Ureter (tissue), 1 donor: ENCODE measurements around the gene DUSP22. TPM values are rescaled to one million over a fixed set of nuclear protein-coding genes. Genes with fewer than 3 reads are reported as not detected.

Source experiments
- DNase-seq: peaks from one replicate; pipeline ENCODE4 v3.0.0-alpha.2; 2020; ENCODE audit warnings: low spot score
- total RNA-seq: library from RNA; stranded (reverse); gene quantifications from one replicate; pipeline ENCODE4 v1.2.4, GENCODE V29; 2023
- donor health status: DM: yes; HTN: yes; CAD: no.

Gene DUSP22
- total RNA-seq, 1 donor from 2014 or later = 48.9 TPM

DNA sequence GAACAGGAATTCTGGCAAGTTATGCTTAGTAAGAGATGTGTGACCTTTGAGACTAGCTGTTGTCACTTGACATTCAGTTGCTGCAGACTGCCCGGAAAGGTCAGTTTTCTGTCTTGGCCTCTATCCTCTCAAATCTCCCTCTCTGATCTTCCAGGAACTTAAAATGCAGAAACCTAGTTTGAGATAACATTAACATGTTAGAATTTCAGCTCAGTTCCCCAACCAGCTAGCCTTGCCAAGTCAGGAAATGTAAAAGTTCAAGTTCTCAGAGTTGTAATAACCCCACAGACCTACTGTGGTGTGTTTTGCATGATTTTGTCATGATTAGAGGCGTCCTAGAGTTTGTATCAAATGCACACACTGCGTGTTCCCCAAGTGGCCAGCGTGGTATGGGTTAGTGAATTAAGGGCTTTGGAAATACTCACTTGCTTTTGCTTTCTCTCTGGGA is 46.6 kb downstream of the DUSP22 start:
- no peak for DNase-seq

DNA sequence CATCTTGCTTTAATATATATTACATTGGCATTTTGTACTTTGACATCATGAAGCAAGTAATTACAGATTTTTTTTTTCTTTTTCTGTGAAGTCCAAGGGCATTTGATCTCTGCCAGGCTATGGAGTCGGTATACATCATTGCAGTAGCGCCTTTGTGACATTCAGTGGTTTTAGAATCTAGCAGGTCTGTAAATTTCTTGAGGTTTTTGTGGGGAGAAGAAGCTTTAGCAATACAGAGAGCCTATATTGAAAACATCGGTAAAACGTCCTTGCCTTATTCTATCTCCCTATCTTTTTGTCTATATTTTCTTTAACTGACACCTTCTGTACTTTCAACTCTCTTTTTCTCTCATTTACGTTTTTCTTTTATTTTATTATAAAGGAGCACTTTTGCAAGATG is 47.2 kb downstream of the DUSP22 start:
- DNase-seq = no peak

DNA sequence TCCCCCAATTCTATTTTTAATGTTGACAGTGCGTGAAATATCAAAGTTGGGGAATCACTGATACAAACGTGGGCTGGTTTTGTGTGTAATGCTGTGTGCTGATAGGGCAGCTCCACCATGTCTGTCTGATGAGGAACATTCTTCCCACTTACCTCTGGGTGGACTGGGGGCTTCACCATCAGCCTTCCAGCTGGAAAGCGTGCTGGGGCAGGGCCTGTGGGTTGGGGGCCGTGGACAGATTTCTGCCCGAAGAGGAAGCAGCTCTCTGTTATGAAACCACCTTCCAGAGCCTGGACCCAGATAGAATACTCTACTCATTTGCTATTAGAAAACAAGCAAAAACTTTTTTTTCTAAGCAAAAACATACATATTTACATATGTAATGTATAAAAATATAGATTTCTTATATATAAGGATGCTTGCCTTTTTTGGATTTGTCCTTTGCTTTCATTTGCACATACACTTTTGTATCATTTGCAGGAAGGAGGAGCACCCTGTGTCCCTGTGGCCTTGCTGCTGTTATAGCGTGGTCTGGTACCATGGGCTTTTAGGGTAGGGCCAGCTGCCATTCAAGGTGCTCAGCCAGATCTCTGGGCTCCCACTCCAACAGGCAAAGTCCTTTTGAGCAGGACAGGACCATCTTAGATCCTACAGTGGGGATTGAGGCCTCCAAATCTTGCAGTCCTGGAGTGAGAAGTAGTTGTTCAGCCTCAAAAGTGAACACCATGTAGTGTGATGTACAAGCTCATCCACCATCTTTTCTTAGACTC is 48.1 kb downstream of the DUSP22 start:
- DNase-seq = no peak

DNA sequence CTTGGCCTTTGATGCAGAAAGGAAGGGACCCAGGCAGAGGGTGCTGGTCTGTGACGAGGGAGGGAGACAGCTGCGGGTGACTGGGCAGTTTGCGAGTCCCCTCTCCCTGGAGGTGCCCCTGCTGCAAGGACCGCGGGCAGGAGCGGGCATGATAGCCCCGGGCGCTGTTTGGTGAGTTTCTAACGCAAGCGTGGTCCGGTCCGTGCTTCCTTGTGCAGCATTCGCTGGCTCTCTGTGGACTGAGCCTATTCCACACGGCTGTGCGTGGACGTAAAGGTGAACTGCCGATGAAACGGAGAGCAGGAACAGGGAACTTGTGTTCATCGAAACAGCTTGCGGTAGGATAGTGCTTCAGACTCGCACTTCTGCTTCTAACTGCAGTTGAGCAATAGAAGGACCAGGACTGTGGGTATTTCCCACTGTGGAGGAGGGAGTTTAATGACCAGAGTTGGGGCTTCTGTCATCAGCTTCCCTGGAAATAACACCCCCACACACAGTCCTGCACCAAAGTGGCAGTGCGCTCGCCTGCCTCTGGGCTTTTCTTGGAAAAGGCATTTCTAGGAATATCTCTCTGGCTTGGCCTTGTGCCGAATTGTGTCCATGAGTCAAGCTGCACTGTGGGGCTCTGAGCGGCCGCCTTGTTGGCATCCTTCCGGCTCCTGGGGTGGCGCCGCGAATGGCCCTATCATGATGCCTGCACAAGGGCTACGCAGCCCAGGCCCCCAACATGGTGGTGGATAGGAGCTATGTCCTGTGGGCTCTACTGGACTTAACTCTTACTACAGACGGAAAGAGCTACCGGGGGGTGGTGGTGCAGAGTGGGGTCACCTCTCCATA is 48.9 kb downstream of the DUSP22 start:
- no peak for DNase-seq

DNA sequence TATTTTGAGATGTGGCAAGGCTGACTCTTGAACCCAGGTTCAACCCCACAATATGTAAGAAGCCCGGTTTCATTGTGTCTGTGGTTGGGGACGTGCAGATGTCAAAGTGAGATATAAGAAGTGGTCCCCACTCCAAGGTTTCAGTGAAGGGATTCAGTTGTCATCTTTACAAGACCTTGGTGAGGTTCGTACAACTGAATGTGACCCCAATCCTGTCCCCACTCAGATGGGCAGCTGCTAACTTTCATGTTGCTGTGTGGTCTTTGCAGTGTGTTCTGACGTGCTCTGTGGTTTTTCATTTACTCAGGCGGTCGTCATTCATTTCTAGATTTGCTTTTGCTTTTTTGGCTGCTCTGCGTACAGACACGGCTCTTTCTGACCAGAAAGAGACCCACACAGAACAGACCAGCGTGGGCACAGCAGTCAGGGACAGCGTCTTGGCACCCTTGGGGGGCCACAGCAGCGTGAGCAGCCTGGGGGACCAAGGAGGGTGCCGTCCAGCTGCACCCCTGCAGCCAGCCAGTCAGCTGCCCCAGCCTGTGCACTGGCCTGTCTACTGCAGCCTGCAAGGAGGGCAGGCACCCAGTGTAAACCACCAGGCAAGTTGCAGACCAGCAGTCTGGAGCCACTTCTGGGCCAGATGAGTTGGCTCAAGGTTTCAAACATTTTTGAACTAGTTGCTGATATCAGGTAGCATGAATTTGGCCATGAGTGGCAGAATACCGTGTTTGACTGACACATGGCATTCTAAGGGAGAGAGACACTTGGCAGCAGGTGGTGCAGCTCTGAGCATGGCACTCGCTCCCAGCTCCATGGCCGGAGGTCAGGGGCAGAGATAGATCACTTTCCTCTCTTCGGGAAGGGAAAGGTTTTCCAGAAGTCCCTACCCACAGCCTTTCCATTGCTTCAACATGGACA is 49.9 kb downstream of the DUSP22 start:
- DNase-seq = no peak

DNA sequence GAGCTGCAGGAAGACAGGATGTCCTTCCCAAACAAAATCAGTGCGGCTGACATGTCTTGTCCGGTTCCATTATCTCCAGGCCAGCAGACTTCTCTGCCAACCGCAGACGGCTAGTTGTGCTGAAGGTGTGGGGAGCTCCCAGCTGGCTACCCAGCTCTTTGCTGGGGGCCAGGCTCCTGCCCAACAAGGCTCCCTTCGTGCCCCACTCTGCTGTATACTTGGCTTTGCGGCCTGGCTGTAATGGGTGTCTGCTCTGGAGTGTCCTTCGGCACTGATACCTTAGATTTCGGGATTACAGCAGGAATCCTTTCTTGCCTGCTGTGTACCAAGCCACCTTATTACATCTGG is 50.5 kb downstream of the DUSP22 start:
- DNase-seq = no peak

DNA sequence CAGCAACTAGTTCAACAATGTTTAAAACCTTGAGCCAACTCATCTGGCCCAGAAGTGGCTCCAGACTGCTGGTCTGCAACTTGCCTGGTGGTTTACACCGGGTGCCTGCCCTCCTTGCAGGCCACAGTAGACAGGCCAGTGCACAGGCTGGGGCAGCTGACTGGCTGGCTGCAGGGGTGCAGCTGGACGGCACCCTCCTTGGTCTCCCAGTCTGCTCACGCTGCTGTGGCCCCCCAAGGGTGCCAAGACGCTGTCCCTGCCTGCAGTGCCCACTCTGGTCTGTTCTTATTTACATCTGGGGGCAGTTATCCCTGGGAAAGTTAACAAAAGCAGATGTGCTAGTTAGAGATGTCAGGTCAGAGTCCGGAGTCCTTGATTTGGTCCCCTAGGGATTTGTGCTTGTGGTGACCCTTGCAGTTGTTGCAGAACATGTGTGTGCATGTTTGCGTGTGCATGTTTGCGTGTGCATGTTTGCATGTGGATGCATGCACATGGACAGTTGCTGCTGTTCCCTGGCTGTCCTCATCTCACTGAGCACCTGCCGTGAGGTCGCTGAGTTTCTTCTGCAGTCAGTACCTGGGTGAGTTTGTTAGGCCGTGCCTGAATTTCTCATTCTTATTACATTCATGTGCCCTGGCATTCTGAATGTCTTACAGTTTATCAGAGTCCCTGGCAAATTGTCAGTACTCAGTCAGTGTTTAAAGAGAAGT is 51.1 kb downstream of the DUSP22 start:
- no peak for DNase-seq

DNA sequence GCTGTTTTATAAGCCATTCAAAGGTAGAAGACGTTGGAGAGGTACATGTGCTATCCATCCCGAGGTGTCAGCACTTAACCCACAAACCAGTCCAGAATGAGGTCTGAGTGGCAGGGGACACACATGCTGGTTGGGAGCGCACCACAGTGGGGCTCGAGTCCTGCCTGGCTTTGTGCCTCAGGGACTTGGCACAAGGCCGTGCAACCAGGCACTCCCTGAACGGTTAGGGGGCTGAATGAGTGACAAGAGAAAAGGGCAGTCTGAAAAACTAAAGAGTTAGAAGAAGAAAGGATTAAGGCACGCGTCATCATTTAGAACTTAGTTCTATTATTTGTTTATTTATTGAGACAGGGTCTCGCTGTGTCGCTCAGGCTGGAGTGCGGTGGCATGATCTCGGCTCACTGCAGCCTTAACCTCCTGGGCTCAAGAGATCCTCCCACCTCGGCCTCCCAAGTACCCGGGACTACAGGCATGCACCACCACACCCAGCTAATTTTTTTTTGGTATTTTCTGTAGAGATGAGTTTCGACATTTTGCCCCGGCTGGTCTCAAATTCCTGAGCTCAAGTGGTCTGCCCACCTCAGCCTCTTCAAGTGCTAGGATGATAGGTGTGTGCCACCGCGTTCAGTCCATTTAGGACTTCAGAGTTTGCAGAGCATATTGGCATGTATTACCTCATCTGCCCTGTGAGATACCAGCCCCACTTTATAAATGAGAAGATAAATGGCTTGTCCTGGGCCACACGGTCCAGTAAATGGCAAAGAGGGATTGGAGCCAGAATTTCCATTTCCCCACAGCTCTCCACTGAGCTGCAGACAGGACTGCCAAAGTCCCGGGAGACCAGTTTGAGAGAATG is 51.9 kb downstream of the DUSP22 start:
- DNase-seq = no peak

DNA sequence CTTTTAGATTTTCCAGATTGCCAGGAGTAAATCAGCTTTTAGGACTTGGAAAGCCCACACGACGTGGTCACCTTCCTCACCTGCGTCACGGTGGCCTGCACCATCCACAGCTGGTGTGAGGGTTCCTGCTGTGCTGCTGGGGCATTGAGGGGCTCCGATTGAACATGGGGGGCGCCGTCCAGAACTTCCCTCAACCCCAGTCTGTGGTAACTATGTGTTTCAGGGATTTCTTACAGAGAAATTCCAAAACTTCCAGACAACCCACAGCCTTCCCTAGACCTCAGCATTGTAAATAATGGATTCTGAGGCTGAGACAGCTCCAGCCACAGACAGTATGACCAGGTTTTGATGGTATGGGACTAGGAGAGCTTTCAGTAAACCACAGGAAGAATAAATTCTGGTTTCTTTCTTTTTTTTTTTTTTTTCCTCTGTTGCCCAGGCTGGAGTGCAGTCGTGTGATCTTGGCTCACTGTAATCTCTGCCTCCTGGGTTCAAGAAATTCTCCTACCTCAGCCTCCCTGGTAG is 52.6 kb downstream of the DUSP22 start:
- no peak for DNase-seq

DNA sequence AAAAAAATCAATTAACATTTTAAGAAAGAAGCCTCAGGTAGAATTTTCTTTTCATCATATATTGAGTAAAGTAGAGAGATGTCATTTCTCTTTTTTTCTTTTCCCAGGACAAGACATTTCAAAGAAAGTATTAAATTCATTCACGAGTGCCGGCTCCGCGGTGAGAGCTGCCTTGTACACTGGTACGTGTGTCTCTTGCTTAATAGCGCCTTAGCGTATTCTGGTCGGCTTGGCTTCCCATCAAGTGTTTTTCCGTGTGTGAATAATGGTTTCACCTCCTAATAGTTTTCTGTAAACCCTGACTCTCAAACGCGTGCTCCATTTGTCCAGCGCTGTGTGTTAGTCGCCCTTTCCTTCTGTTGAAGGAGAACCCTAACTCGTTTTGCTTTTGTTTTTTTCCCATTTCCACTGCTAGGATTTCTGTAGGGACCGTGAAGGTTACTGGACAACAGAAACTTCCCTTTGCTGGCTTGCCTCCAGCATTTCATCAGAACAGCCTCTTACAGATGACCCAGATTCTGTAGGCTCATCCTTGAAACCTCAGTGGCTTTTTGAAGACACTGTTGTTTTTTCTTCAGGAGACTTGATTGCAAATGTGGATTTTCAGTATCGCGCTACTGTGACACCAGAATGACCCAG is 53.6 kb downstream of the DUSP22 start:
- DNase-seq = no peak

DNA sequence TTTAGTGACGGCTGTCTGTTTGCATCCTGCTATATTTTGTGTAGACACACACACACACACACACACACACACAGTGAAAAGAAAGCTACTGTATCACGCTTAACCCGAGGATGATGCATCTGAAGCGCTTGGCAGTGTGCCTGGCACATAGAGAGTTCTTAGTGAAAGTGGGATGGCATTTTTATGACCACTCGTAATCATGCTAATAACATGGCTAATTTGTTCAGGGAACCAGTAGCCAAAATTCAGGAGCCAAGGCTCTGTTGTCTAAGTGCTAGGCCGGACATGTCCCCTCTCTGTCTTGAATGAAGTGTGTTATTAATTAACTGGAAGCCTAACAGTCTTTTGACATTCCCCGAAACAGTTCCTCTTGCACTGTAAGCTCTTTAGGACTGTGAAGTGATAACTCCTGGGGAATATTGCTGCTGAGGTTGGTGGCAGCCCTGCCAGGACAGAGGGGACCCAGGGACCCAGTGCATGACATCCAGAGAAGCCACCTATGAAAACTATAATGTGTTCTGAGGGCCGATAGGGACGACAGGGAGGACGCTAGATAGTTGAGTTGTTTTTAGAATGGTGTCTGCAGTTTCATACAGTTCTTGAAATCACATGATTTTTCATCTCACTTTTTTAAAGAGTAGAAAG is 54.2 kb downstream of the DUSP22 start:
- DNase-seq = no peak

DNA sequence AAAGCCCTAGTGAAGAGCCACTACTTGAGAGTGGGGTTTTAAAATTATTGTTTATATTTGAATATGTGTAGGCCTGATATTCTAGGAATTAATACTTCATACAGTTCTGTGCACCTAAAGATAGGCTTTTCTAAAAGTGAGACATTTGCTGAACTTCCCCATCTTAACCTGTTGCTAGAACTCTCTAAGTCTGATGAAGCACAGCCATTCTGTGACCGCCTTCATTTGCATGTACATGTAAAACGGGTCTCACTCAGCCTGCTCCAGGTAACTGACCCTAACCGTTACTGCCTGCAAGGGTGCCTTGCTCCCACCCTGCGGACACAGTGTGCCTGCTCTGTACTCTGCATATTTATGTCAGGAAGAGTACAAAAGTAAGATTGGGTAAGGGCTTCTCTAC is 54.9 kb downstream of the DUSP22 start:
- DNase-seq = no peak

DNA sequence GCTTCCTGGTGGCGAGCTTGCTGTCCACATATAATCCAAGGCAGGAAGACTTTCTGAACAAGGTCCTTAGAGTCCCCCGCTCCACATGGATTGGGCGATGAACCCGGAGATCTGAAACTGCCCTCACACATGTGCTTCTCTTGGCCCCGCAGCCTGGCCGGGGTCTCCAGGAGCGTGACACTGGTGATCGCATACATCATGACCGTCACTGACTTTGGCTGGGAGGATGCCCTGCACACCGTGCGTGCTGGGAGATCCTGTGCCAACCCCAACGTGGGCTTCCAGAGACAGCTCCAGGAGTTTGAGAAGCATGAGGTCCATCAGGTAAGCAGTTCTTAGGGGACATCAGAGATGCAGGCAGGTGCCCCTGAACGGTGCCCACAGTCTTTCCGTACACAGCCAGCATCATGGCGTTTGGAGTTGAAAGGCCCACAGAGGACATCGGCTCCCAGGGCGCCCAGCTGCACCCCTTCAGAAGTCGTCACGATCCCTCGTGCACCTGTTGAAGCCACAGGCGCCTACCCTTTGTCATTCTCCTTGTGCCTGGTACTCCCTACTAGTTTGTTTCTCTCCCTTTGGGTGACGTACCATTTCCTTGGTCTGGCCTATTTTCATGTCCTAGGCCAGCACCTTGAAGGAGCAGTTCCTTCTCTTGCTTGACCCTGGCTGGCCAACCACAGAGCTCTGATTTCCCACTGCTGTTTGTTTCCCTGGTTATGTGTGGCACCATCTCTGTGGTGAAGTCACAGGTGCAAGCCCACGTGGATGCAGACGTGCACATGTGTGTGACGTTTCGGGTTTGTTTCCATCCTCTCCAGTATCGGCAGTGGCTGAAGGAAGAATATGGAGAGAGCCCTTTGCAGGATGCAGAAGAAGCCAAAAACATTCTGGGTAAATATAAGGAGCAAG is 55.9 kb downstream of the DUSP22 start:
- no peak for DNase-seq

DNA sequence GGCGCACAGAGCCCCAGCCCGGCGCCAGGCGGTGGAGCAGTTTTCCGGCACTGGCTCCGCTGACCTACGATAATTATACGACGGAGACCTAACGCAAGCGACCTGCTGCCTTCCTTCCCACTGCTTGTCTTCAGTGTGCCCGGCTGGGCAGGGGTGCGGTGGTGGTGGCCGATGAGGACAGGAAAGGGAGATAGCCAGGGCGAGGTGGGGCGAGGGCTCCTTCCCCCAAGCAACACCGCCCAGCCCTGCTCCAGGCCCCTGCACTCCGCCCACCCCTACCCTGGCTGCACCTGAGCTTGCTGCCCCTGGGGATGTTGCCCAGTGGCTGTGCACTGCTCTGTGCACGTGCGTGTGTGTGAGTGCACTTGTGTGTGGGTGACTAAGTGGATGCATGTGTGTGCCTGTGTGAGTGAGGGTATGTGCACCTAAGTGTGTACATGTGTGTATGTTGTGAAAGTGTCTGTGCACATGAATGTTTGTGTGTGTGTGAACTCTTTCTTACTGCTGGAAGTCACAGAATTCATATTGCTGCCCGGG is 56.6 kb downstream of the DUSP22 start:
- no peak for DNase-seq

DNA sequence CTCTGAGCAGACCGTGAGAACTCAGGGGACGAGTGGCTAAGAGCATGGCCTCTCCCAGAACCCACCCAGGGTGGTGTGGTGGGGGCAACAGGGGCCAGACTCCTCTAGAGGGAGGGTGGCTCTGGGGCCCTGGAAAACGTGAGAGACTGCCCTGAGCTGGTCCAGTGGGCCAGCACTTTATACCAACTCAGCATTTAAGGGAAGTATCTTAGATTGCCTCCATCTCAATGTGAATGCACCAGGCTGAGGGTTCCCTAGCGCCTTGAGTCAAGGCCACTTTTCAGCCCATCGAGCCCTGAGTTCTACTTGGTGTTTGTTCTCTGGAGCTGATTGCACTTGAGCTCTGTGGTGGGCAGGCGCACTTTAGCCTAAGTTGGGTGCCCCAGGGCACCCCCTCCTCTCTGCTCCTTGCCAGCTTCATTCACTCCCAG is 57.2 kb downstream of the DUSP22 start:
- DNase-seq = no peak

DNA sequence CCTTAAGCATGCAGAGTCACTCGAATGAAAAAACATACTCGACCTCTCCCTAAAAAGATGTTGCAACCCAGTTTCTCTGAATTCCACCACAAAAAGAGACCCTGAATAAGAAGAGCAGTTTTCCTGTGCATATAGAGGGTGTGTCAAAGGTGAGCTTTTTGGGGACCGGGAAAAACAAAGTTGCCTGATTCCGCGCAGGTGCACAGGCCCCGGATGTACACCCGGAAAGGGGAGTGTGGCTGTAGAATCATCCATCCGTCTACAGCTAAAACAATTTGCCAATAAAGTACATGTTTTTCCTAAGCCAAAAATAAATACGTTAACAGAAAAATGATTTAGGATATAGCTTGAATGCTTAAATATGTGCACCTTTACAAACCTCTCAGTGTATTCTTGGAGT is 58.1 kb downstream of the DUSP22 start:
- no peak for DNase-seq

DNA sequence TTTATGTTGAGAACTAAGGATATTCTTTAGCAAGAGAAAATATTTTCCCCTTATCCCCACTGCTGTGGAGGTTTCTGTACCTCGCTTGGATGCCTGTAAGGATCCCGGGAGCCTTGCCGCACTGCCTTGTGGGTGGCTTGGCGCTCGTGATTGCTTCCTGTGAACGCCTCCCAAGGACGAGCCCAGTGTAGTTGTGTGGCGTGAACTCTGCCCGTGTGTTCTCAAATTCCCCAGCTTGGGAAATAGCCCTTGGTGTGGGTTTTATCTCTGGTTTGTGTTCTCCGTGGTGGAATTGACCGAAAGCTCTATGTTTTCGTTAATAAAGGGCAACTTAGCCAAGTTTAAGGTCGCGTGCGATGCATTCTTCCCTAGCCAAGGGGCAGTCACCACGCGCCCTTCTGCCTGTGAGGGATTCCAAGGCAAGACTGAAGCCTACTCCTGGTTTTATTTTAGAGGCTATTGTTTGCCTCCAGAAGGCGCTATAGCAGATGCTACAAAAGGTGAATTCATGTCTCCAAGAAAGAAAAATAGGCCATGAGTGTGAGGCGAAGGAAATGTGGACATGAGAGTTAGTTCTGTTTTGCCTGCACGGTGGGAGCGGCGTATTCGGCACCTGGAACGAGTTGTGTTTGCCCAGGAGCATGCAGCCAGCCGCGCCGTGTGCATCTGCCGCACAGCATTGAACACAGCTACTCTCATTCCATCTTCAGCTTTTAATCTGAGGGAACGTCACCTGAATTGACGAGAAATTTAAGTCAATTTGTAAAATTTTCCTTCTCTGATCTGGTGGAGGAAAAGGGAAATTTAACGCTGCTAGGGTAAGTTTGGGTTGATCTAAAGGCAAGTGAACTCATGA is 59.0 kb downstream of the DUSP22 start:
- DNase-seq = no peak
